Stimulated activated CD4-positive, alpha-beta T cell treated with anti-CD3 and anti-CD28 coated beads, Interleukin-1b, Interleukin-23, amount 100 ng/mL, for 48 hours (primary cell): ENCODE results near the gene MKKS.

ENCODE experiments used
- DNase-seq: peaks from one replicate; pipeline ENCODE4 v3.0.0-alpha.2; 2020

The MKKS gene

DNA sequence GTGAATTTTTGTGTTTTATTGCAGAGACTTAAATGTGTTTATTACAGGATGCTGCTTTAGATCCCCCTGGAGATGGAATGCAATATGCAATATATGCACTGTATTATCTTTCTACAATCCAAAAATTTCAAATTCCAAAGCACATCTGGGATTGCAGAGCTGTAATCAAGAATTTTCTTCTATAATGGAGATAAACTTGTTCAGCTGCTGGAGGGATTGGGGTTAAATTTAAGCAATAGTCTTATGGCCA lies 66.4 kb downstream of the MKKS start:
- no peak for DNase-seq

DNA sequence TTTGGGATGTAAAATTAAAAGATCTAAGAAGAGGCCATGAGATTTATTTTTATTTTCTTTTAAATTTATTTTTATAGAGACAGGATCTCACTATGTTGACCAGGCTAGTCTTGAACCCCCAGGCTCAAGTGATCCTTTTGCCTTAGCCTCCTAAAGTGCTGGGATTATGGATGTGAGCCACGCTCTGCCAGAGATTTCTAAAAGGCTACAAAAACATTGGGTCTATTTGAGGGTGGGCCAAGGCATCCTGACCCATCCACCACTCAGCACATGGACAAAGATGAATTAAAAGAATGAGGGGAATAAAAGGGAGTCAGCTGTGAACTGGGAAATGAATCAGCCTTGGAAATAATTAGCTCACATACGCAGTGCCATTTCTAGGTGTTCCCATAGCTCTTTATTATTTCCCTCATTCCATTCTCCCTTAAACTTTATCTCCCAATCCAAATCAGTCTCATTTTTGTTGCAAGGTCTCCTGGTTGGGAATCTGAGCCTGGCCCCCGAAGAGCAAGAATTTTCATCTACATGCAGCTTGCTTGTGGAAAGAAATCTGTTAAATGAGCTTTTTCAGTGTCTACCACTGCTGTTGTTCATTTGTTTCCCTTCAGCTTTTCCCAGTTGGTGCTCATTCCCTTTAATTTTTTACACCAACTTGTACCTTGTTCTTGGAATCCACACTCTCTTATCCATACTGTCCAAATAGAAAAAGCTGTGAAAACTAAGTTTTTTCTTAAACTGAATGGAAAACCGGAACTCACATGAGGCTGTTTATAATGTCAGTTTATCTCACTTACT lies 66.9 kb downstream of the MKKS start:
- no peak for DNase-seq

DNA sequence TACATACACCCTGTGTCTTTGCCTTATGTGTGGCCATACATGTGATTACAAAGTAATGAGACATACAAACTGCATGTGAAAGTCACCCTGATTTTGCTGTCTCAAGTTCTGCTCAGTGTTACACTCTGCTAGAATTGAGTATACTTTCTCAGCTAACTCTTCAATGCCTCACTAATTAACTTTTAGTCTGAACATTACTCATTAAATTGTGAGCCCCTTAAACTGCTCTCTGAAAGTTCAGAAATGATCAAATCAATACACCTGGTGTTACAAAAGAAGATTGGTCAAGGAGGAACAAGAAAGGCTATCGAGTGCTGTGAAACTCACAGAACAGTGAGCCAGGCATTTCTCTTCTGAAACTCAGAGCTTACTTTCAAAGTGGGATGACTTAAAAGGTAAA lies 71.3 kb downstream of the MKKS start:
- DNase-seq = no peak

- DNase-seq = no peak
Measured at GRCh38 chr20:10360878-10361277, 73.1 kb downstream of the MKKS start.

DNA sequence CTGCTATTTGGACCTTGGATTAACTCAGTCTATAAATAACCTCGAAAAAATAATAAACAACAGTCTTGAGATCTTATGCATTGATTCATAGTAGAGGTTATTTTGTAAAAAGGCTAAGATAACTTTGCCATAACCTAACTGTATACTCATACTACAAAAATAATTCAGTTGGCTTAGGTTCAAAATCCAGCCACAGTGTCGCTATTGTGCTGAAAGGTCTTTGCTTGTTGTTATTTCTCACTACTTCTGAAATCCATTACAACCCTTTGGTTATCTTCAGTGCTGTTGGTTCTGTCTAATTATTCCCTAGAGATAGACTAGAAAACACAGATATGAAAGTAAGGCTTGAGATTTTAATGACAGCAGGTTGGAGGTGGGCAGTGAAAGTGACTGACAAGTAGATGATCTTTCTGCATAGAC lies 74.4 kb downstream of the MKKS start:
- no peak for DNase-seq

- no peak for DNase-seq
Measured at GRCh38 chr20:10357974-10358373, 76.0 kb downstream of the MKKS start.

DNA sequence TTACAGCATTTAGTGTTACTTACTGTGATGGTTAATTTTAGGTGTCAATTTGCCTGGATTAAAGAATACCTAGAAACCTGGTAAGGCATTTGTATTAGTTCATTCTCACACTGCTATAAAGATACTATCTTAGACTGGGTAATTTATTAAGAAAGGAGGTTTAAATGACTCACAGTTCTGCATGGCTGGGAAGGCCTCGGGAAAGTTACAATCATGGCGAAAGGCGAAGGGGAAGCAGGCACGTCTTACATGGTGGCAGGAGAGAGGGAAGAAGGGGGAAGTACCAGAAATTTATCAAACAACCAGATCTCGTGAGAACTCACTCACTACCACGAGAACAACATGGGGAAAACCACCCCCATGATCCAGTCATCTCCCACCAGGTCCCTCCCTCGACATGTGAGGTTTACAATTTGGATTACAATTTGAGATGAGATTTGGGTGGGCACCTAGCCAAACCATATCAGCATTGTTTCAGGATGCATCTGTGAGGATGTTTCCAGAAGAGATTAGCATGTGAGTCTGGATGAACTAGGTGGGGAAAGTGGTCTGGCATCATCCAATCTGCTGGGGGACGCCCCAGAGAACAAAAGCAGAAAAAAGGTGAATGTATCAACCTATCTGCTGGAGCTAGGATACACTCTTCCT lies 76.8 kb downstream of the MKKS start:
- no peak for DNase-seq

DNA sequence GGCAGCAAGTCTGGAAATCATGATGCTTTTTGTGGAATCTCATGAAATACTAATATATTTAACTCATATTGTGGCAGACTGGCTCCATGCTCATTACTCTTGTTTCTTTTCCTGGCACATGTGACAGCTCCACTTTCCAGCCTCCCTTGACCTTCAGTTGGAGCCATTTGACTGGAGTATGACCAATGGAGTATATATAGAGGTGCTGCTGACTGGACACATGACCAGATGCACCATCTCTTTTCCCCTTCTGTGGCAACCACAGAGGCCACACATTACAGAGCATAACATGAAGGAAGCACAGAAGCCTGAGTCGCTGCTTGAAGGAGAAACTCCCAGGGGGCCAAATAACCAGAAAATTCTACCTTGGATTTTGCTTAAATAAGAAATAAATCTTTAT lies 77.4 kb downstream of the MKKS start:
- DNase-seq = no peak

- DNase-seq = no peak
Measured at GRCh38 chr20:10352934-10353824, 80.8 kb downstream of the MKKS start.
